Measurements from ENCODE around the gene ARMC5. TPM values are rescaled to one million over a fixed set of nuclear protein-coding genes. Genes with fewer than 3 reads are reported as not detected.

The ARMC5 gene
- total and polyA plus RNA-seq, 10 of the 15 experiments (the other 5 are each of a cell fraction or from before 2014, with no cell fraction given): 0.06 to 13.2 (median 5.6) TPM

GRCh38 chr16:31458844-31459686 is at the start of gene ARMC5 (continued):
- TF ChIP-seq CTCF (IDR thresholded peaks at IDR 0.05 in 2 of 3, conservative IDR thresholded peaks at IDR 0.05 in 1 of 3; ENCODE audit: control insufficient read depth in 2 of 3, extremely low read depth in 1 of 3, insufficient read depth in 1 of 3, low read depth in 3 of 3, low read length in 3 of 3) (peak; percentile 48 to 71 (median 67)), RCOR1 (conservative IDR thresholded peaks at IDR 0.05; ENCODE audit: low read depth, low read length) (no peak), ZNF217 (IDR thresholded peaks at IDR 0.05) (no peak), ATF7 (IDR thresholded peaks at IDR 0.05; ENCODE audit: low read depth) (no peak; the same call in 1 of the 2 replicates), MEF2B (IDR thresholded peaks at IDR 0.05; ENCODE audit: partially characterized antibody, poor library complexity, severe bottlenecking) (no peak), BRCA1 (IDR thresholded peaks at IDR 0.05; ENCODE audit: low read depth, low read length) (no peak), STAT3 (IDR thresholded peaks at IDR 0.05; ENCODE audit: low read depth, low read length) (no peak), RELA (IDR thresholded peaks at IDR 0.05; ENCODE audit: borderline replicate concordance, partially characterized antibody) (peak; percentile 44), DPF2 (IDR thresholded peaks at IDR 0.05) (peak; percentile 45), BCL3 (IDR thresholded peaks at IDR 0.05; ENCODE audit: borderline replicate concordance, insufficient read depth, low read depth, low read length, poor library complexity, severe bottlenecking) (no peak), MYC (IDR thresholded peaks at IDR 0.05; ENCODE audit: insufficient read depth, insufficient read length, insufficient replicate concordance, low read length, severe bottlenecking) (peak; percentile 90), EZH2 (IDR thresholded peaks at IDR 0.05; ENCODE audit: borderline replicate concordance, control insufficient read depth, low read depth, low read length) (no peak), TCF12 (IDR thresholded peaks at IDR 0.05; ENCODE audit: low read depth, low read length) (0 out of 2 replicates have a peak, but pooled peaks have one; percentile 31), RBBP5 (conservative IDR thresholded peaks at IDR 0.05) (no peak), CHD2 (IDR thresholded peaks at IDR 0.05; ENCODE audit: borderline replicate concordance, low read depth, low read length) (peak; percentile 68), PAX8 (IDR thresholded peaks at IDR 0.05) (no peak), ESRRA (IDR thresholded peaks at IDR 0.05; ENCODE audit: low read length) (0 out of 2 replicates have a peak, but pooled peaks have one; percentile 8), ATF2 (IDR thresholded peaks at IDR 0.05; ENCODE audit: low read length) (no peak)
- TF ChIP-seq, protein P1, sequence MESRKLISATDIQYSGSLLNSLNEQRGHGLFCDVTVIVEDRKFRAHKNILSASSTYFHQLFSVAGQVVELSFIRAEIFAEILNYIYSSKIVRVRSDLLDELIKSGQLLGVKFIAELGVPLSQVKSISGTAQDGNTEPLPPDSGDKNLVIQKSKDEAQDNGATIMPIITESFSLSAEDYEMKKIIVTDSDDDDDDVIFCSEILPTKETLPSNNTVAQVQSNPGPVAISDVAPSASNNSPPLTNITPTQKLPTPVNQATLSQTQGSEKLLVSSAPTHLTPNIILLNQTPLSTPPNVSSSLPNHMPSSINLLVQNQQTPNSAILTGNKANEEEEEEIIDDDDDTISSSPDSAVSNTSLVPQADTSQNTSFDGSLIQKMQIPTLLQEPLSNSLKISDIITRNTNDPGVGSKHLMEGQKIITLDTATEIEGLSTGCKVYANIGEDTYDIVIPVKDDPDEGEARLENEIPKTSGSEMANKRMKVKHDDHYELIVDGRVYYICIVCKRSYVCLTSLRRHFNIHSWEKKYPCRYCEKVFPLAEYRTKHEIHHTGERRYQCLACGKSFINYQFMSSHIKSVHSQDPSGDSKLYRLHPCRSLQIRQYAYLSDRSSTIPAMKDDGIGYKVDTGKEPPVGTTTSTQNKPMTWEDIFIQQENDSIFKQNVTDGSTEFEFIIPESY (IDR thresholded peaks at IDR 0.05): no peak
- TF ChIP-seq, protein P2, sequence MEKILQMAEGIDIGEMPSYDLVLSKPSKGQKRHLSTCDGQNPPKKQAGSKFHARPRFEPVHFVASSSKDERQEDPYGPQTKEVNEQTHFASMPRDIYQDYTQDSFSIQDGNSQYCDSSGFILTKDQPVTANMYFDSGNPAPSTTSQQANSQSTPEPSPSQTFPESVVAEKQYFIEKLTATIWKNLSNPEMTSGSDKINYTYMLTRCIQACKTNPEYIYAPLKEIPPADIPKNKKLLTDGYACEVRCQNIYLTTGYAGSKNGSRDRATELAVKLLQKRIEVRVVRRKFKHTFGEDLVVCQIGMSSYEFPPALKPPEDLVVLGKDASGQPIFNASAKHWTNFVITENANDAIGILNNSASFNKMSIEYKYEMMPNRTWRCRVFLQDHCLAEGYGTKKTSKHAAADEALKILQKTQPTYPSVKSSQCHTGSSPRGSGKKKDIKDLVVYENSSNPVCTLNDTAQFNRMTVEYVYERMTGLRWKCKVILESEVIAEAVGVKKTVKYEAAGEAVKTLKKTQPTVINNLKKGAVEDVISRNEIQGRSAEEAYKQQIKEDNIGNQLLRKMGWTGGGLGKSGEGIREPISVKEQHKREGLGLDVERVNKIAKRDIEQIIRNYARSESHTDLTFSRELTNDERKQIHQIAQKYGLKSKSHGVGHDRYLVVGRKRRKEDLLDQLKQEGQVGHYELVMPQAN (conservative IDR thresholded peaks at IDR 0.05): no peak; the same call in none of the 2 replicates

Measured in GM12878 (cell line).